Ecto neural progenitor cell (in vitro differentiated cells): Measurements from ENCODE around the gene SH2D3C.

Experiments used
- DNase-seq: peaks from one replicate; pipeline ENCODE4 v3.0.0-alpha.2; 2018; ENCODE audit warnings: low spot score

SH2D3C gene

DNA sequence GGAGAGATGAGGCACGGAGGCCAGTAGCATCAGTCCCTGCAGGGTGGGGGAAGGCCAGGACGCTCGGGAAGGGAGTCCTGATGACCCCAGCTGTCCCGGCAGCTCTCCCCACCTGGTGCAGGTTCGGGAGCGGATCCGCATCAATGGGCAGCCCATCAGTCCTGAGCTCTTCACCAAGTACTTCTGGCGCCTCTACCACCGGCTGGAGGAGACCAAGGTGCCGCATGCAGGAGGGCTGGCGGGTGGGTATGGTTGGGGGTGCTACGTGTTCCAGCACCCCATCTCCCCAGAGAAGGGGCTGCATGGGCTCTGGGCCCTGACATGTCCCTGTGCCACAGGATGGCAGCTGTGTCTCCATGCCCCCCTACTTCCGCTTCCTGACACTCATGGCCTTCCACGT is 28.4 kb upstream of the SH2D3C start:
- DNase-seq: no peak

DNA sequence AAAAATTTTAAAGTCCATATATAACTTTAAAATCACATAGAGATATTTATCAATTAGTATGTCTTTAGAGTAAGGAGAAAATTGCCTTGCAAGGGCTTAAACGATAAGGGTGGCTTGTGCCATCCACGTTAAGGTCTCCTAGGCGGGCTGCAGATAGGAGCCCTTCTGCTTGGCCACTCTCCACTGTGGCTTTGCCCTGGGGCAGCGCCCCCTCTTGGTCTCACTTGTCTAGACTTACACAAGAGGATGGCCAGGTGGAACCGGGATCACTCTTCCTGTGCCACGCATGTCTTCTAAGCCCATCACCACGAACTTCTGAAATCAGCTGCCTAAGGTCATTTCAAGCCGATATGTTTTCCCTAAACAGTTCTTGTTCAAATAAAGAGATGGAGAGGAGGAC is 27.2 kb upstream of the SH2D3C start:
- DNase-seq: peak; percentile 77

DNA sequence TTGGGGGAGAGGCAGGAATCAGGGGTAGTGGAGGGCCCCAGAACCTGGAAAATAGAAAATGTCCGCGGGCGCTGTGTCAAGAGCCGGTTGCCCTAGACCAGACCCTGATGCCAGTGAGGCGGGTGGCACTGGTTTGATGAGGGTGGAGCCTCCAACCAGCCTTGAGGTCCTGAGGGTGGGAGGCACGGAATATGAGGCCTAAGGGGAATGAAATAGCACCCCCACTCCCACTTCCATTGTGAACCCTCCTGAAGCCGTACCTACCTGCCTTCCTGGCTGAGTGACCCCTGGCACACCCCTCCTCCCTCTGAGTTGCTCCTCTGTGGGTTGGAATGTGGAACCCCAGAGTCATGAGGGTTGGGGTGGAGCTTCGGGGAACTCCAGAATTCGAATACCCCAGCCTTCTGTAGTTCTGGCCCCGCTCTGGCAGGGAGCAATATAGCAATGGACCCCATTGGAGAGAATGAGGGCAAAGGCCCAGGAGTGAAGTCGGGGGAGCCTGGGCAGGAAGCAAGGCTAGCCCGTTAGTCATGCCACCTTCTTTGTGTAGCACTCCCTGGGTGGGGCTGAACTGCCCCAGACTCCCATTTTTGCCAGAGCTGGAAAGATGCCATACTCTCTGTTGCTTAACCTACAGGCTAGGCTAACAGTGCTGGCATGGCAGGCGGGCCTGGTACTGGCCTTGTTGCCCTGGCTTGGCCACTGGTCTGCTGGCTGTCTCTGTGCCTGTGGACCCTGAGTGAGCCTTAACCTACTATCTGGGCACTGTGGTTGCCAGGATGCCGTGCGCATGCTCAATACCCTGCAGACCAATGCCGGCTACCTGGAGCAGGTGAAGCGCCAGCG is 25.3 kb upstream of the SH2D3C start:
- no peak for DNase-seq

DNA sequence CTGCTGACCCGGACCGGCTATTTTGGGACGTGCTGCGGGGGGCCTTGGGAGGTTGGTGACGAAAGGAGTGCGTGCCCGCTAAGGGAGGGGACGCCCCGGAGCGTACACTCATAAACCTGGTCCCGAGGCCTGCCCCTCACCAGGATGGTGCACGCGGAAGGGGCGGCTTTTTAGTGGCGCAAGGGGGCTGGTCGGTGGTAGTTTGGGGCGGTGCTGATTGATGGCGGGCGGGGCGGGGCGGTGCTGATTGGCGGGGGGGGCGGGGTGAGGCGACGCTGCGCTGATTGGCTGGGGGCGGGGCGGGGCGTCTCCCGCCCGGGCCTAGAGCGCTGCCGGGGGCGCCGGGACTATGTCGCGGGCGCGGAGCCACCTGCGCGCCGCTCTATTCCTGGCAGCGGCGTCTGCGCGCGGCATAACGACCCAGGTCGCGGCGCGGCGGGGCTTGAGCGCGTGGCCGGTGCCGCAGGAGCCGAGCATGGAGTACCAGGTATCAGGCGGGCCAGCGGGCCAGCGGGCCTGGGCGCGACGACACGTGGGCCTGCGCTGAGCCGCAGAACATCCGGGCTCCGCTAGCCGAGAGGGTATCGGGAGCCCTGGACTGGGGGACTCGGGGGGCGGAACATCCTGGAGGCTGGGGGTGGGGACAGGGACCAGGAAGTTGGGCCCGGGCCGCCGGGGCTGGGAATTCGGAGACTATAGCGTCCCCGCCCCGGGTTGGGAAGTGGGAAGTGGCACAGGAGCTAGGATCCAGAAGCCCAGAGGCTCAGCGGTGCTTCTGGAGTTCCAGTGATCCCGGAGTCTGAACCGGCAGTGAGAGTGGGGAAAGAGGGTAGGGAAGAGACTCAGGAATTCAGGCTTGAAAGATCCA is 24.3 kb upstream of the SH2D3C start, which contains the start of gene FPGS:
Gene FPGS, plus strand, starts transcription at position 307 of the 868 bp plus-strand sequence. Its CDS starts 43 bp downstream, at position 350.
- peak; percentile 91 for DNase-seq

DNA sequence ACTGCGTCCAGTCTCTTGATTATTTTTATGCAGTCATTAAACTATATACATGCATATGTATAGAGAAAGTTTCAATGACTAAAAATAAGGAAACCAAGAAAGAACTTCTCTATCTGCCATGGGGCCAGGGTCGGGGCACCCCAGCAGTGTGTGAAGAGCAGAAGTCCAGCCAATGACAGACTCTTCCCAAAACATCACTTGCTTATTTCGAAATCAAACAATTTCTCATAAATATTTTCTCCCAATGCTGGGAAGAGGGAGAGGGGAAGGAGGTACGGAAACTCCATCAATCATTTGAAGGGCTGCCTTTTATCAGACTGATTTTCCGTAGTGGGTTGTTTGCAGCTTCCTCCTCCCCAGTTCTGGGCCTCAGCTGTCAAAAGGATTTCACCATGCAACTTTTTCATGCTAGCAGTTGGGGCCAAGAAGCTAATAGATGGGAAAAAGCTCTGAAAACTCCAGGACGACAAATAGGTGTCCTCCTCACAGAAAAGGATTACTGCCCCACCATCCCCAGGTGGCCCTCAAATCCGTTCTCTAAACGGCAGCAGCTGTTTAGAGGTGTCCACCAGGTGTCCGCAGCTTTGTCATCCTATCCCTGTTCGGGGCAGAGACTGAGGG is 23.6 kb upstream of the SH2D3C start:
- no peak for DNase-seq

DNA sequence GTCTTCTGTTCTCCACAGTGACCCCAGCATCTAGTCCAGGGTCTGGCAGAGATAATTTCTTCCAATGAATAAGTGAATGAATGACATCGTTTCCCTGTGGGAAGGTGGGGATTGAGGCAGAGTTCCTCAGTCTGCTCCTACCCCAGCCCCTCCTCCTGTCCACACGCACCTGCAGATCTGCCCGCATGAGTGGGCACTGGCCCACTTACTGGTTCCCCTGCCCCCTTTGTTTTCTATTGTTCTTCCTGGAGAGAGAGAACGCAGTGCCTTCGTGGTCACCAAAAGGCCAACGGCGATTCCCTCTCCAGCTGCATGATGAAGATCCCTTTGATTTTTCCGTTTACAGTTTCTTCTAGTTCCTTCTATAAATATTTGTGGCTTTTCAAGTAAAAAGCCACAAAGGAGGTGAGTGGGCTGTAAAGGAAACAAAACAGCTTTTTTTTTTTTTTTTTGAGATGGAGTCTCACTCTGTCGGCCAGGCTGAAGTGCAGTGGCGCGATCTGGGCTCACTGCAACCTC is 18.4 kb upstream of the SH2D3C start:
- DNase-seq: no peak

DNA sequence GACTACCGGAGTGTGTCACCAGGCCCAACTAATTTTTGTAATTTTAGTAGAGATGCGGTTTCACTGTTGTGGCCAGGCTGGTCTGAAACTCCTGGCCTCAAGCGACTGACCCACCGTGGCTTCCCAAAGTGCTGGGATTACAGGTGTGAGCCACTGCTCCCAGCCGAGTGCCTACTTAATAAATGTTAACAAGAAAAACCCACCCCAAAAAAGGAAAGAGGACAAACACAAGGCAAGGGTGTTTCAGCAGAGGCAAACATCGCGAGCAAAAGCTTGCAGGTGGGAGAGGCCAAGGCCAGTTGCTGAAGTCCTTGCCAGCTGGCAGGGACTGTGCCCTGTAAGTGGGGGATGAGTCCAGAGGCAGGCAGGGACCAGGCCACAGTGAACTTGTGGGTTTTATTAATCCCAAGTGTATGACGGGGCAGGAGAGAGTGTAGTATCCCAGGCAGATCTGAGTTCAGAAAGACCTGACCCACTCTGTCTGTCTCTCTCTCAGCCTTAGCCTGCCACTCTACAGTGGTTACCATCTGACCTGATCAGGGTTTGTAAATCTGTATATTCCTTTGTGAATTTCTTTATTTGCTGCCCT is 17.9 kb upstream of the SH2D3C start:
- DNase-seq: no peak

DNA sequence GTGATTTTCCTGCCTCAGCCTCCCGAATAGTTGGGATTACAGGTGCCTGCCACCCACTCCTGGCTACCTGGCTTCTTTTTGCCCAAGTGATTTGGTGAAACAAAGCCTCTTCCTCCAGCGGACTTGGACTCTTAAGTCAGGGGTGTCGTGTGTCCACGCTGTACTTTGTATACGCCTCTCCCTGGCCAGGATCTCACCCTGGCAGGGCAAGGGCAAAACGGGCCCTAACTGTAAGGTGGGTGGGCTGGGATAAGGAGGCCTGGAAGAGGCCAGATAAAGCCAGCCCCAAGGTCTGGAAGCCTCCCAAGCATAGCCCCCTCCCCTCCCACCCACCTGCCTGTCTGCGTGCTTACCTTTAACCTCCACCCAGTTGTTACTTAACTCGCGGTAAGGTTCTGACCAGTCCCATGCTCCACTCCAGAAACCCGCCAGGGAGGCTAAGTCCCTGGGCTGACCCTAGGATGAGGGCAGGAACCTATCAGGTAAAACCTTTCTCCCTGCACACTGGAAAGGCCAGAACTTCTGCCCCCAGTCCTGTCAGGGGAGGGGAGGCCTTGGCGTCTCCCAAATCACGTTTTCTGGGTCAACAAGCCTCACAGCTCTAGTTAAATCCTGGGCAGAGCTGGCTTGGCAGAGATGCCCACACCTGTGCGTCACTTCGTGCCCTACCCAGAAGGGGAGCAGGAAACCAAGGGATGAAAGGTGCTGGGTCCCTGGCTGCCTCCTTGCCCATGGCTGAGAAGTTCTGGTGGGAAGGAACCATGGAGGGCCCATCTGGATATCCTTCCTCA is 15.7 kb upstream of the SH2D3C start:
- no peak for DNase-seq

DNA sequence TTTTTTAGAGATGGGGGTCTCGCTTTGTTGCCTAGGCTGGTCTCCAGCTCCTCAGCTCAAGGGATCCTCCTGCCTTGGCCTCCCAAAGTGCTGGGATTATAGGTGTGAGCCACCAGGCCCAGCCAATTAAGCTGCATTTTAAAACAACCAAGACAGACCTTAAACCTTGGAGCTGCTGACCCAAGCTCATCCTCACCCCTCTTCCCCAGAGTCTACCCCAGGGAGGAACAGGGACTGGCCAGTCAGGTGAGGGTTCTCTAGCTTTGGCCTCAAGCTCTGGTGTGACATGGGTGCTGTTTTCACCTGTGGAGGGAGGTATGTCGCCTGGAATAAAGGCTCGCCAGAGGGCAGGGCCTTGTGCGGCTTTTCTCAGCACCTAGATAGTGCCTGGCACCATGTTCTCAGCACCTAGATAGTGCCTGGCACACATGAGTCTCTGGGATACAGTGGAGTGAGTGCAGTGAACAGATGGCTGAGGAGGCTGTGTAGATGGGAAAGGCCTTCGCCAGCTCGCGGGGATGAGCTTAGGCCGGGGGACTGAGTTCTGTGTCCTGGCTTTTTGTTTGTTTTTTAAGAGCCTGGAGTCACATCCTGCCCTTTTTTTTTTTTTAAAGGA is 14.7 kb upstream of the SH2D3C start:
- DNase-seq: no peak

DNA sequence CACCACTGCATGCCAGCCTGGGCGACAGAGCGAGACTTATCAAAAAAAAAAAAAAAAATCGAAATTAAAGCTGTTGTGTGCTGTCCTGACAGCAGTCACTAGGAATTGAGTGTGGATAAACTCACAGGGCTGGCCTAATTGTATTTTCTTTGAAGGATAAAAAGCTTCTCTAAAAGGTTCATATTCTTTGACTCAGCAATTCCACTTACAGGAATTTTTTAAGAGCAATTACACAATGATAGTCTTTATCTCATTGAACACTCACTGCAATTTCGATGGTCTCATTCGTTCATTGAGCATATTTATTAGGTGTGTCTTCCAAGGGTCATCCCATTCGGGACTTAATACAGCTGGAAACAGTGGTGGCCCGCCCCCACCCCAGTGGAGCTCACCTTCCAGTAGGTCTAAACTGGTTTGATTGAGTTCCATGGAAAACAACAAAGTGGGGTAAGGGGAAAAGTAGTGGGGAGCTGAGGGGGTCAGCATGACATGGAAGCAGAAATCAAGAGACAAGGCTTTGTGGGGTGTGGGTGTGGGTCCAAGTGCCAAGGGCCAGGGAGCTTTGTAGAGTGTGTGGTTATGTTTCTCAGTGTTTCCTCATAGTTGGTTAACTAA is 14.1 kb upstream of the SH2D3C start:
- no peak for DNase-seq

DNA sequence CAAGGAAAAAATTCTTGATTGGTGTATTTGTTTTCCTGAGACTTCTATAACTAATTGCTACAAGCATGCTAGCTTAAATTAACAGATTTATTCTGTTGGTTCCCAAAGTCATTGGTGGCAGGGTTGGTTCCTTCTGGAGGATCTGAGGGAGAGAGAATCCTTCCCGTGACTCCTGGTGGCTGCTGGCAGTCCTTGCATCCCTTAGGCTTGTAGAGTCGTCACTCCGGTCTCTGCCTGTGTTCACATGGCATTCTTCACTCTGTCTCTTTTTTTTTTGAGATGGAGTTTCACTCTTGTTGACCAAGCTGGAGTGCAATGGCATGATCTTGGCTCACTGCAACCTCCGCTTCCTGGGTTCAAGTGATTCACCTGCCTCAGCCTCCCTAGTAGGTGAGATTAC is 12.6 kb upstream of the SH2D3C start:
- no peak for DNase-seq

DNA sequence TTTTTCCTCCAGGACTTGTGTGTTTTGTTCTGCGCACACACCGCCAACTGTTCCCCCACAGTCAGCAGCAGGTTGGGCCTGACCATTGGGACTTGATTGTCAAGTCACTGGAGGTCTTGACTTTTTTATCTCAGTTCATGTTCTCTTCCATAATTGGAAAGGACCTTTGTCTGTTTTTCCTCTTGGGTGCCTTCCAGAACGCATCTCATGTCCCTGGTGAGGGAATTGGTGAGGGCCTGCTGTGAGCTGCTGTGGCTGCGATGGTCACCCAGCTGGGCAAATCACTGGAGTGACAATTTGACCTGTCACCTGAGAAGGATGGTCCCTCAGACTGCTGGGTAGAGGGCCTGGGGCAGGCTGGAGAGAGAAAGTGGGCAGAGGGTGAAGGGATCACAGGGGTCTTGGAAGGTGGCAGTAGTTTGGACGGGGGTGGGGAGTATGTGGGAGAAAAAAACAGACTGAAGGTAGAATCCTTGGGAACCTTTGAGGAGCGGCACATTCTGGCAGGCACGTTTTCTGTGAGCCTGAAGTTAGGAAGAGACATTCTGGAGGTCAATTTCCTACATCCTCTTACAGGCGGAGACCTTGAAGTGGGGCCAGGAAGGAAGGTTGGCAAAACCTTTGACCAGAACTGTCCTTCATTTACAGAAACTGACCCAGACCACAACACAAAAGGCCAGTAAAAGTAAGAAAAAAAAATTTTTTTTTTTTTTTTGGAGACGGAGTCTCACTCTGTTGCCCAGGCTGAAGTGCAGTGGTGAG is 11.8 kb upstream of the SH2D3C start:
- no peak for DNase-seq

DNA sequence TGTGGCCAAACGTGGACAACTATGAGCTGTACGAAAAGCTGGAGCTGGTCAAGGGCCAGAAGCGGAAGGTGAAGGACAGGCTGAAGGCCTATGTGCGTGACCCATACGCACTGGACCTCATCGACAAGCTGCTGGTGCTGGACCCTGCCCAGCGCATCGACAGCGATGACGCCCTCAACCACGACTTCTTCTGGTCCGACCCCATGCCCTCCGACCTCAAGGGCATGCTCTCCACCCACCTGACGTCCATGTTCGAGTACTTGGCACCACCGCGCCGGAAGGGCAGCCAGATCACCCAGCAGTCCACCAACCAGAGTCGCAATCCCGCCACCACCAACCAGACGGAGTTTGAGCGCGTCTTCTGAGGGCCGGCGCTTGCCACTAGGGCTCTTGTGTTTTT is 10.7 kb upstream of the SH2D3C start:
- DNase-seq: no peak

DNA sequence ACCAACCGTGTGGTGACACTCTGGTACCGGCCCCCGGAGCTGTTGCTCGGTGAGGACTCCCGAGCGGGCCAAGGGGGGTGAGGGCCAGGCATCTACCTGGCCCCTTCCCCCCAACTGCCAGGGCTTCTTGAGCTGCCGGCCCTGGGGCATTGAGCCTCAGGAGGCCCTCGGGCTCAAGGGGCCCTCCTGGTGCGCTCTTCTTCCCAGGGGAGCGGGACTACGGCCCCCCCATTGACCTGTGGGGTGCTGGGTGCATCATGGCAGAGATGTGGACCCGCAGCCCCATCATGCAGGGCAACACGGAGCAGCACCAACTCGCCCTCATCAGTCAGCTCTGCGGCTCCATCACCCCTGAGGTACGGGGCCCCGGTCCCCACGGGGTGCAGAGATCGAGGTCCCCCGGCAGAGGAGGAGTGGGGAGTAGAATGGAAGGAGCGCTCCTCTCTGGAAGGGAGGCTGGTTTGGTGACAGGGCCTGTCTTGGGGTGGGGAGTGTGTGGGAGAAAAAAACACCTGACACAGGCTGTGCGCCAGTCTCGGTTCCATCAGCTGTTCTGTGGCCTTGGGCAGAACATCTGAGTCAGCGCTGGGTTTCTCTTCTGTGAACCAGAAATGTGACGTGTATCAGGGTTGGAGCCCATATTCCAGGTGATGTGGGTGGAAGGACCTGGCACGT is 10.0 kb upstream of the SH2D3C start:
- DNase-seq: no peak

DNA sequence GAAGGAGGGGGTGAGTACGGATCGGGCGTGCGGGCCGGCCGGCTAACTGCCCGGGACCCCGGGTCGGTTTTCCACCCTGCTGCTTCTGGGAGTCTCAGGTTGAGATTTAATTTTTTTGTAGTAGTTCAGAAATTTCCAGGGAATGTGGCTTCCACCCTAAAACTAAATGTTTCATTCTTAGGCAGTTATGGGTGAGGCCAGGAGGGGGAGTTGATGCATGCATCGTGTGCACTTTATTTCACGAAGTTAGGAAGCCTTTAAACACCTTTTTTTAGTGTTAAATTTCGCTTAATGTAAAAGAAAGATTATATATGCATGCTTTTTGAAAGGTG is 8.3 kb upstream of the SH2D3C start:
- DNase-seq: no peak

DNA sequence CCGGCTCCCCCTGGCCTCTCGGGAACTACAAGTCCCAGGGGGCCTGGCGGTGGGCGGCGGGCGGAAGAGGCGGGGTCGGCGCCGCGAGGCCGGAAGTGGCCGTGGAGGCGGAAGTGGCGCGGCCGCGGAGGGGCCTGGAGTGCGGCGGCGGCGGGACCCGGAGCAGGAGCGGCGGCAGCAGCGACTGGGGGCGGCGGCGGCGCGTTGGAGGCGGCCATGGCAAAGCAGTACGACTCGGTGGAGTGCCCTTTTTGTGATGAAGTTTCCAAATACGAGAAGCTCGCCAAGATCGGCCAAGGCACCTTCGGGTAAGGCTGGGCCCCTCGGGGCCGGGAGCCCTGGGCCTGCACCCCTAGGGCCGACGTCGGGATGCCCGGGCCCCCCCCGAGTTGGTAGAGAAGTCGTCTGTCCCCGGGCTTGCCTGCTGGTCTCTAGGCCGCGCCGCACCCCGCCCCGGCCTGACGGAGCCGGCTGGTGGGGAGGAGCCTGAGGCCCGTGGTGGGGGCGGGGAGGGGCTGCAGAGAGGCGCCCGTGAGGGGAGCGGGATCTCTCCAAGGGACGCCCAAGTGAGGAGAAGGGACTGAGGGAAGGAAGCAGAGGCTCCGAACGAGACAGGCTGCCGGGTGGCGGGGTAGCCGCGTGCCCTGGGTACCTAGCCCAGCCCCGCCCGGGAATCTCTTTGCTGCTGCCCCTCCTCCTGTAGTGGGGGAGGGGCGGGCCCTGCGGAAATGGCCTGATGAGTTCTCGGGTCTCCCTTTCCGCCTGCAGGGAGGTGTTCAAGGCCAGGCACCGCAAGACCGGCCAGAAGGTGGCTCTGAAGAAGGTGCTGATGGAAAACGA is 7.7 kb upstream of the SH2D3C start, which contains the start of gene CDK9:
Gene CDK9, plus strand, starts transcription at position 102 of the 840 bp plus-strand sequence. Its CDS starts 115 bp downstream, at position 217.
- peak; percentile 95 for DNase-seq

DNA sequence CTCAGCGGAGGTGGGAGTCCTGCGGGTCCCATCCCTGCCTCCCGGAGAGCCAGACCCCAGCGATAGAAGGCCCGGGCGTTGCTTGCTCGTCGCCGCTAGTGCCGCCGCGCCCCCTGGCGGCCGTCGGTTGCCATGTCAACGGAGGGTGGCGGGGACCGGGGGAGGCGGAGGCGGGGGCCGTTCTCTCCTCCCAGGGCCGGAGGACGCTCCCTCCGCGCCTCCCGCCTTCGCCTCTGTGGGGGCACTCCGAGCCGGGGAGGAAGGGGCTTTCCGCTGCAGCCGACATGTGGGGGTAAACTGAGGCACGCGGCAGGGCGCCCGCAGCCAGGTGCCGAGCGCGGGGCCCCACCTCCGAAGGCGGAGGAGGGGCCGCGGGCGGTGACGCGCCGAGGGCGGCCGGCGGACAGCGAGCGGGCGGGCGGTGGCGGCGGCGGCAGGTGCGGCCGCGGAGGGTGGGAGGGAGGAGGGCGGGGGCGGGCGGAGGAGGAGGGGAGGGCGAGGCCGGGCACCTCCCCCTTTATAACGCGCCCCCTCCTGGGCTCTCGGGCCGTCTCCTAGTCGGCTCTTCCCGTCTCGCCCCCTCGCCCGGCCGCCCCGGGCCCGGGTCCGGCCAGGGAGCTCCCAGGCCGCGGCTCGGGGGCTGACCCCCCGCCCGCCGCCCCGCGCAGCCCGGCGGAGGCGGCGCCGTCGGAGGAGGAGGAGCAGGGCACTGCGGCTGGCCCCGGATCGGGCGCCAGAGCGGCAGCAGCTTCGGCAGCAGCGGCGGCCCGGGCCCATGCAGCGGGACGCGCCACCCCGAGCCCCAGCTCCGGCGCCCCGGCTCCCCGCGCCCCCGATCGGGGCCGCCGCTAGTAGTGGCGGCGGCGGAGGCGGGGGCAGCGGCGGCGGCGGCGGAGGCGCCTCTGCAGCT is 6.8 kb upstream of the SH2D3C start:
- peak; percentile 94 for DNase-seq
